GM12878 (cell line): ENCODE measurements around the gene THADA.

ENCODE experiments used
- JUND ChIP-seq: IDR thresholded peaks from 2 replicates; pipeline ENCODE4 v1.6.1; 2012; ENCODE audit warnings: low read depth, mild to moderate bottlenecking, low read length, improper control_type of control experiment, moderate library complexity
- MYC ChIP-seq: IDR thresholded peaks from 2 replicates; pipeline ENCODE4 v1.6.1; 2011; ENCODE audit warnings: mild to moderate bottlenecking, low read length, moderate library complexity, inconsistent platforms; ENCODE audit not compliant: insufficient read depth, insufficient replicate concordance, insufficient read length, severe bottlenecking
- POLR2A ChIP-seq: IDR thresholded peaks from 2 replicates; pipeline ENCODE4 v1.6.1; 2011; ENCODE audit warnings: low read depth, mild to moderate bottlenecking, low read length
- SUZ12 ChIP-seq: fragments of 200-600 bp; sonication (generic); IDR thresholded peaks from one replicate; pipeline ENCODE4 v1.6.1; 2018; ENCODE audit warnings: antibody characterized with exemption, mild to moderate bottlenecking; ENCODE audit not compliant: unreplicated experiment
- YY1 ChIP-seq: IDR thresholded peaks from 2 replicates; pipeline ENCODE4 v1.6.1; 2011; ENCODE audit warnings: low read depth, mild to moderate bottlenecking, low read length

DNA sequence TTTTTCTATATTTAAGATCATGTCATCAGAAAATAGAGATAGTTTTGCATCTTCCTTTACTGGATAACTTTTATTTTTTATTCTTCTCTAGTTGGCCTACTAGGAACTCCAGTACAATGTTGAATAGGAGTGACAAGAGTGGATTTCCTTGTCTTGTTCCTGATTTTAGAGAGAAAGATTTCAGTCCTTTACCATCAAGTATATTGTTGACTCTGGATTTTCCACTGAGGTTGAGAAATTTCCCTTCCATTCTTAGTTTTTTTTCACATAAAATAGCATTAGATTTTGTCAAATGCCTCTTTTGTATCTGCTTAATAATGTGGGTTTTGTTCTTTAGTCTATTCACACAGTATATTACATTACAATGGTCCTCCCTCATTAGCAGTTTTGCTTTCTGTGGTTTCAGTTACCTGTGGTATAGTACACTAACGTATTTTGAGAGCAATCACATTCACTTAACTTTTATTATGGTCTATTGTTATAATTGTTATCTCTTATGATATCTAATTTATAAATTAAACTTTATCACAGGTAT is 105.5 kb downstream of the THADA start:
- no peak for TF ChIP-seq POLR2A
- TF ChIP-seq MYC, result no peak
- TF ChIP-seq YY1, result no peak
- no peak for TF ChIP-seq SUZ12
- TF ChIP-seq JUND, result no peak
